SHP77 (cell line): ENCODE data around the gene BAG1.

Source experiments
- DNase-seq, 2 experiments: peaks; one replicate each; lab custom pipeline; 2025; lab: John Stamatoyannopoulos, UW

BAG1 gene

DNA sequence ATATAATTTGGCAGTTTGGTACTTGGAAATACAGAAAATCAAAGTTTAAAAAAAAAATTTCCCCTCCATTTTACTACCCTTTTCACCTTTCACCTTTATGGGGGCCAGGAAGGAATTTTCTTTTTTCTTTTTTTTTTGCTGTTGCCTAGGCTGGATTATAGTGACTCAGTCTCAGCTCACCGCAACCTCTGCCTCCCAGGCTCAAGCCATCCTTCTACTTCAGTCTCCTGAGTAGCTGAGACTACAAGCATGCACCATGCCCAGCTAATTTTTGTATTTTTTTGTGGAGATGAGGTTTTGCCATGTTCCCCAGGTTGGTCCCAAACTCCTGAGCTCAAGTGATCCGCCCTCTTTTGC, 9.4 kb upstream of the BAG1 start:
- no peak for DNase-seq

DNA sequence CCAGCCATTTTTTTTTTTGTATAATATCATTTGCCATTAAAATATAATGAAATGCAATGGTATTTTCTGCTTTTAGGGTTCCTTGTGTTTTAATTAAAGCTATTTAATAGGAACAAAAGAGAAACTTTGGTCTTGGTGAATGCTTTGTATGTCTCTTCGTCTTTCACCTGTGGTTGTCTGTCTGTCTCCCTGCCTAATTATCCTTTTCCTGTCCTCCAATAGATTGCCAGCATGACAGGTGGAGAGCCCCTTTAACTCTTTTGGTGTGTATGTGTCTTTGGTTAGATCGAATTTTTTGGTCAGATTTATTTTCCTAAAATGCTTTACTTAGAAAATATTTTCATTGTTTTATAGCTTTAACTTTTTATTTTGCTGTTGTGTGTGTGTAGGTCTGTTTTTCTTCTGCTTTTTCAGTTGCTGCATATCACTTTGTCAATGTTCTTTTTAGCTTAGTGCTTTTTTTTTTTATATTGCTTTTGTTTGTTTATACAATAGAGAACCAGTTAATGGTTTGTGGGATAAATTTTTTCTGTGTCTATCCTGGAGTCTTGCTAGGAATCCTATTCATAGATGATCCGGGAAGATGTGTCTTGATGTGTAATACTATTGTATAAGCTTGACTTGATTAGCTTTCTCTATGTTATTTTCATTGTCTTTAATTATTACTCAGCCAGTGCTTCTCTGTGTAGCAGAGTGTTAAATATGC, 8.9 kb upstream of the BAG1 start:
- no peak for DNase-seq

DNA sequence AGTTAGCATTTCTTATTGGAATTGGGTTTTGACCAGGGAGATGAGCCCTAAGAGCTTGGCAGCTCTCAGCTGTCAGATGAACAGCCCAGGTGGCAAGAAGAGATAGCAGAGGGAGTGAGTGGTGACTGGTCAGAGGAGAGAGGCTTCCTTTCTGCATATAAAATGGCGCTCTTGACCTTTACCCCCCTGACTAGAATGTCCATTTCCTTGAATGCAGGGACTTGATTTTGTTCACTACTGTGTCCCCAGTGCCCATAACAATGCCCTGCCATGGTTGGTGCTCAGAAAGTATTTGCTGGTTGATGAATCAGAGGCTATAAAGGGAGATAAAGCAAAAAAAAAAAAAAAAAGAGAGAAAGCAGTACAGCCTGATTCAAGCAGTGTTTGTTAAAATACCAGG, 7.6 kb upstream of the BAG1 start:
- no peak for DNase-seq

DNA sequence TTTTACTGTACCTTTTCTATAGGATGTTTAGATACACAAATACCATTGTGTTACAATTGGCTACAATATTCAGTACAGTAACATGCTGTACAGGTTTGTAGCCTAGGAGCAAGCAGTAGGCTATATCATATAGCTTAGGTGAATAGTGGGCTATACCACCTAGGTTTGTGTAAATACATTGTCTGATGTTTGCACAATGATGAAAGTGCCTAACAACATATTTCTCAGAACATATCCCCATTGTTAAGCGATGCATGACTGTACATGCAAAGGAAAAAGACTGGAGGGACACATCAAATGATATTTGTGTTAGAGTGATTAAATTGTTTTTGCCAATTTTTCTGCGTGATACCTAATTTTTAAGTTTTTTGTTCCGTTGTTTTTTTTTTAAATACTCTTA, 5.6 kb upstream of the BAG1 start:
- DNase-seq = no peak

DNA sequence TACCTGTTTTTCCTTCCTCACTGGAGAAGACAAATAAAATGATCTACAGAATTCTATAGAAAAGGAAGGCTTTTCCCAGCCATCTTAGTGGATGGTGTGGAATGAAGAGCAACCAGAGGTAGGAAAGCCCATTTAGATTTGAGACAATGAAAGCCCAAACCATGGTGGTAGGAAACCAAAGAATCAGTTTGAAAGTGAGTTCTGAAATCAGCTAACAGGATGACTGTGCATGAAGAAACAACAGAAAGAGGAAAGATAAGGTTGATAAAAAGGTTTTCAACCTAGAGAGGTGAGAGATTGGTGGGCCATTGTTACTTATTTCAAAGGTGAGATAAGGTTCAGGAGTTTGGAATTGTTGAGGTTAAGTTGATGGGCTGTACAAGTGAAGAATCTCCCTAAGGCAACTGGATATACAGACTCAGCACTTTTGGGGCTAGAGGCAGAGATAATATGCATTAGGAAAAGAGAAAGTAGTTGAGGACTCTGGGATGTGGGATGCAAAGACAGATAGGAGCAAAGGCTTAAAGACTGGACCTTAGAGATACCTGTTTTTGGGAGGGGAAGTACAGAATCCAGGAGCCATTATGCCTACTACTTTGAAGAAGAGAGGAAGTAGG, 2.8 kb upstream of the BAG1 start:
- no peak for DNase-seq

DNA sequence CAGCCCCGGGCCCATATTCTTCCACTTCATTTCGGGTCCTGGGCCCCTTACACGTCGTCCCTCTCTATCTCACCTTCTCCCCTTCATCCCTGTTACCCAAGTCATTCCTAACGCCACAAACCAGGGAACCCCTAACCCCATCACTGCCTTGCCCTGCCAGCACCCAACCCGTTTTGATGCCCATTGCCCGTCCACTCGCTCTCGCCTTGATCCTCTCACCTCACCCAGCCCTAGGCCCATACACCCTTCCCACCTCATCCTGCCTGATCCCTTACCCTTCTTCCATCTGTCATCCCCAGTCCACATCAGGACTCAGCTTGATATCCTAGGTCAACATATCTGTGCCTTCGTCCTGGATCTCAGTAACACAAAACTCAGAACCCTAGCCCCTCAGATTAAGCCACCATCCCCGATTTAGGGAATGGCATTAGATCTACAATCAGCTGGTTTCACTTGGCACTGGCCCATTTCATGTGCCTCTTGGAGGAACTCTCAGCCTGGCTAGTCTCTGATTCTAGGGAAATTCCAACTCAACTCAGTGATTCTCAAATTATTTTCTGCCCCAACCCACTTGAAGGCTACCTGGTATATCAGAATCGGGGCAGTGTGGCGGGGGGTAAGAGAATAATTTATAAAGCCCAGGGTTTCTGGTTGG, 830 bp upstream of the BAG1 start:
- DNase-seq = no peak

DNA sequence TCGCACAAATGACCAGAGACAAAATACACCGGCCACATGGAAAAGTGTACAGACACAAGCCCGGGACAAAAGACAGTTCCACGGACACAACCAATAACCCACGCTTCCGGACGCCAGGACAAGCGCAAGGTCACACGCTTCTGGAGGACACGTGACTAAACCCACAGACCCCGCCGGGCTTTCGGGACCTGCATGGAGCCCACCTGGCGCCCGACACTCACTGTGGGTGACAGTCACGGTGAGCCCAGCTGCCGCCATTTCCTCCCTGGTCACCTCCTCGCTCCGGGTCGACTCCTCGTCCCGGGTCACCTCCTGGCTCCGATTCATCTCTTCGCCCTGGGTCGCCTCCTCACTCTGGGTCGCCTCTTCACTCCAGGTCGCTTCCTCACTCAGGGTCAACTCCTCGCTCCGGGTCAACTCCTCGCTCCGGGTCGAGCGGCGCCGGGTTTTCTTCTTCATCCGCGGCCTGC, 470 bp downstream of the BAG1 start:
- DNase-seq = no peak

DNA sequence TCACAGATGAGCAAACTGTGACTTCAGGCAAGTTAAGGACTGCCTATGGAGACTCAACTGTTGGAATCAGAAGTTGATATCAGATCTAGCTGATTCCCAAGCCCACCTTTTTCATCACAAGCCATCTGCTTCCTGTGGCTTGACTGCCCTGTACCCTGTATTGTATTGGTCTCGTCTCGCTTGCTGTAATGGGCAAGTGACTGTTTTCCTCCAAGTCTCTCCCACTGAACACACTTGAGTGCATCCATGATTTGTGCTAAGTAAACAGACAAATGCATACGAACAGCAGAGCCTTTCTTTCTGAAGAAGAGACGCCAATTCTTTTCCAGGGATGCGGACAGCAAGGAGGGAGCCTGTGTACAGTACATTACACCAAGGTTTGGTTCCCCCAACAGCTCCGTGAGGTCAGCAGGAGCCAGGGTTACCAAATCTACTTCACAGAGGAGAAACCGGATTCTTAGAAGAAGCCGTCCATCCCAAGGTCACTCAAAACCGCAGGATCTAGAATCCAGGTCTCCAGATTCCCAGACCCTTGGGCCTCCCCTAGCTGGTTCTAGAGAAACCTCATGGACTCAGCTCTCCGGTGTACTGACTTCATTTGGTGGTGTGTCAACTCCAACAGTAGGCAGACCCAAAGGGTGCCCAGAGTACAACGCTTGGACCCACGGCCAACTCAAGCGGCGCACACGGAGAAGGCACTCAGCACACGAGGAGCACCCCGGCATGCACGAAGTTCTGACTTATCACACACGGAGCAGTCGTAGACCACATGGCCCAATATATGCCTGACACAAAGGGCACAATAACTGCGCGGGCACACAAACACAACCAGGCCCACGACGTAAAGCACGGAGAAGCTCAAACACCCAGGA, 1.1 kb downstream of the BAG1 start:
- DNase-seq = no peak

DNA sequence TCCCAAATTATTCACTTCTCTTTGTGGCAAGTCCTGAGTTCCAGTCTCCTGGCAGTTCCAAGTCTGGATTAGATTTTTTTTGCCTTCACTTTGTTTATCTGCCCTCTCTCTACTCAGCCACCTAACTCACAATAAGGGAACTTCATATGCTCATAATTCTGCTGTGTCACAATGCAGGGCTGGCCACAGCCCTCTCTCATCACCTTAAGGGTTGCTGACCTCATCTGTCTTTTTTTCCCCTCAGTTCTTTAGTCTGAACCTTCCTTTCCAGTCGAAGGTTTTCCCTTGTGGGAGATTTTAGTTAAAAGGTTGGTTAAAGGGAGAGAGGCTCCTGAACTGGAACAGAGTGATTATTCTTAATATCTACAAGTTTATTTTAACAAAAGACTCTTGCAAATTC, 4.1 kb downstream of the BAG1 start:
- no peak for DNase-seq

DNA sequence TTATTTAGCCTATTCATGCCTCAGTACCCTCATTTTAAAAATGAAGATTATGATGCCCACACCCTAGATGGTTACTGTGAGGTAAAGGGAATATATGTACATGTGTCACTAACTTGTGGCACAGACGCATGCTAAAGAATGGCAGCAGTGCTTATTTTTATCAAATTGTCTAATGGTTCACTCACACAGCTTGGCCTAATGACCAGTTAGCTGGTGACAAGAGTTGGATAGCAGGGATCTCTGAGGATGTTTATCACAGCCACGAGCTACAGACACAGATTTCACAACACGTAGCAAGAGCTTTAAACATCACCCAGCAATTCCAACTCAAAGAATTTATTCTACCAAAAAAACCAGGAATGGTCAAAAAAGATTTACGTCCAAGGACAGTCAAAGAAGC, 7.2 kb downstream of the BAG1 start:
- DNase-seq = no peak

DNA sequence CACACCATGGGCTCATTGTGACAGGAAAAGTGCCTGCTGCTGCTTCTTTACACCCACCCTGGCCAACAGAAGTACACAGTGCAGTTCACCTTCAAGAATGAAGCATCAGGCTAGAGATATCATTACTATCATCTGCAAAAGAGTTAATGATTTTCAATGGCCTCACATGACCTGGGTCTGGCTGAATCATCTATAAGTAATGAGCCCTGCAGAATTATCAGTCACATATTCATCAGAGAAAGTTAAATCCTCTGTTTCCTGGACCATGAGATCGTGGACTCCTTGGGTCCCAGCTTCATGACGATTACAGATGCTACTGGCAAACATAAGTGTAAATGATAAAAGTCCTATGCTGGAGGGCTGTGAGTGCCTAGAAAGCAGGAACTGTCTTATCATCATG, 8.3 kb downstream of the BAG1 start:
- DNase-seq = no peak

DNA sequence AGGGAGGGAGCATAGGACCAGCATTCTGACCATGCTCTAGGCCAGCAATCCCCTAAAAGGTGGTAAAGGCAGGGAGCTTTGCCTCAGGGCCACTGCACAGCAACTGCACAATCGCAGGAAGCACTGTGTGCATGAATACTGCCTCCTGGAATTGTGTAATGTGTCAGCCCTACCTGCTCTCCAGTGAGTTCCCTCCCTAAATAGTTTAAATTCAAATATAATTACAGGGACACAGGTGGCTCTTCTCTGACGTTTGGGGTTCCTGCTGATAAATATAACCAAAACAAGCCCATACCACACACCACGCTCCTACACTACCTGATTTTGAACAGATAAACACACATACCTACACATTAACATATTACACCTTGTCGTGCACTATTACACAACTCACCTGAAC, 9.0 kb downstream of the BAG1 start:
- DNase-seq = no peak

DNA sequence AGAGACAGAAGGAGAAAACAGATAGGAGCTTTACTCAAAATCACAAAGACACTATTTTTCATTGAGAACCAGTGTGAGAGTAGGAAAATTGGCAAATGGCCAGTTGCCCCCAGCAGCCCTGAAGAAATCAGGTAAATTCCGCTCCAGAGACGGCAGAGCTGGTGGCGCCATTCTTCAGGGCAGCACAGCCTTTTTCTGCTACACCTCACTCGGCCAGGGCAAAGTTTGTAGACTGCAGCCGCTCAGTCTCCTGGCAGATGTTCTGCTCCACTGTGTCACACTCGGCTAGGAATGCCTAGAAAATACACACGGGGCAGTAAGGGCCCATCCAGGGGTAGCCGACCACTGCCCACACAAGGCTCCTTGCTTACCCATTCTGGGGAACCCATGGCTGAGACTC, 9.5 kb downstream of the BAG1 start:
- no peak for DNase-seq

DNA sequence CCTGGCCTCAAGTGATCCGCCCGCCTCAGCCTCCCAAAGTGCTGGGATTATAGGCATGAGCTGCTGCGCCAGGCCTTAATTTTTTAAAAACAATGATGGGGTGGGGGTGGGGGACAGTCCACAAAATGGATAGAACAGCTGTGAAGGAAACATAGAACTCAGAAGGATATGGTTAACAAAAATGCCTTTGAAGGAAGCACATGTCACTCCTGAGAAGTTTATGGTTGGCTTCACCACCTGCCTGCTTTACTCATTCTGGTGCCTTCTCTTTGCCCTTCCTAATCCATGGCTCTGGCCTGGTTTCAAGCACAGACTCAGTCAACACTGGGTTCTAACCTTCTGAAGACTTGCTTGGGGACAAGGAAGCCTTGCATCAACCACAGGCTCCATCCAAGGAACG, 10.3 kb downstream of the BAG1 start:
- no peak for DNase-seq

DNA sequence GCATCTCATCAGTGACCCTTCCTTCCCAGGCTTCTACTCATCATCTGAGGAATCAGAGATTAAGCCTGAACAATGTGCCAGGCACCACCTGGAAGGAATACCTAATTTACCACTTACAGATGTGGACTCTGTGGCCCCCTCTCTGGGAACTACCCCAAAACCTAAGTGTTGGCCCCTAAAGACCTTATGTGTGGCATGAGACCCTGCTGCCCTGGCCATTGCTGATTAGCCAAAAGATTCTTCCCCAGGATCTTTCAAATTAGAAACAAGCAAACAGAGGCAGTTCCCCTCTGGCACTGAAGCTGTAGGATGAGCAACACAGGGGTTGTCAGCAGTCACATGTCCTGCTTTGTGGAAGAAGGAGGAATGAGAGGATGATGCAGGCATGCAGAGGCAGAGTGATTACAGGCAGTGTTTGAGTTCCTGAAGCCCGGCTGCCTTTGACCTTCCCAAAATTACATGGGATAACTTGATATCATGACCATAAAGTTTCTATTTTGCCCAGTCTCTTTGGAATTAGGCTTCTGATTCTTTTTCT, 14.0 kb downstream of the BAG1 start:
- DNase-seq = no peak

DNA sequence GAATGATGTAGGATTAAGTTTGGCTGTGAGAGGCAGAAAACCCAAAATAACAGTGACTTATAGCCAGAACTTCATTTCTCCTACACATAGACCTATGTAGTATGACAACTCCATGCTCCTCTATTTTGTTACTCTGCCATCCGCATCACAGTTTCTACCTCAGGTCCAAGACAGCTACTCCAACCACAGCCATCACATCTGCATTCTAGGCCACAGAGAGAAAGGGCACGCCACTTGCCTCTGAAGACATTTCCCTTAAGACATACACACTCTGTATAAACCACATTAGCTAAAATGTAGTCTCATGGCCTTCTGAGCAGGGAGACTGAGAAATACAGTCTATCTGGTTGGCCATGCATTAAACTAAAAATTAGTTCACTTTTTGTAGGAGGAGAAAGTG, 14.5 kb downstream of the BAG1 start:
- no peak for DNase-seq

DNA sequence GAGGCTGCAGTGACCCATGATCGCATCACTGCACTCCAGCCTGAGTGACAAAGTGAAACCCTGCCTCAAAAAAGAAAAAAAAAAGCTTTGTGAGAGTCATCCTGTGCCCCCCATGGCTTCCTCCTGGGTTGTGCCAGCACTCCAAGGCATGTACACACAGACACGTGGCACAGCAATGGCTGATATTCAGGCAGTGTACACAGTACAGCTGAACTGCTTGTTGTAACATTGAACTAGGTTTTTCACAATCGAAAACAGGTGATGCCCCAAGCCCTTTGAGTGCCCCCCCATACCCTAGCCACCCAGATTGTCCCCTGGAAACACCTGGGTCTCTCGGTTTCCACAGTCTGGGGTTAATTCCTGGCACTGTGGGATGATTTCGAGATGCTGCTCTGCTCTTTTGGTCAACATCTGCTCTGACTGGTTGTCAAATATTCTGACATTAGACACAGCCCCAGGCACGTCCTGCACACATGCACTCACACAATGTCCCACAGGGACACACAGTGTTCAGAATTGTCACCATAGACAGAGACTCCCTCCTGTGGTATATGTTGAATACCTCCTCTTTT, 15.3 kb downstream of the BAG1 start:
- DNase-seq = no peak

DNA sequence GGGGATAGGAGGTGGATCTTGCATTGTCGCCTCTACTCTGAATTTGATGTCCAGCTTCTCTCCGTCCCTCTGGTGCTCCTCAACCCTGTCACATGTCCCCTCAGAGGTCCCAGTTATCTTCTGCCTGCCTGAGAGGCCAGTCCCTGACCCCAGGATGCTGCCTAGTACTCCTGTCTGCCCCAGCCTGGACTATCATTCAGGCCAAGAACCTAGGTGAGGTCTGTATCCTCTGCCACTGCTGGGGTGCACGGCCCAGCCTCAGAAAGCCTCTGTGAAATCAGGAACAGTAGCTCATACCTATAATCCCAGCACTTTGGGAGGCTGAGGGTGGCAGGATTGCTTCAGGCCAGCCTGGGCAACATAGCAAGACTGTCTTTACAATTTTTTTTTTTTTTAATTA, 15.9 kb downstream of the BAG1 start:
- DNase-seq = no peak

DNA sequence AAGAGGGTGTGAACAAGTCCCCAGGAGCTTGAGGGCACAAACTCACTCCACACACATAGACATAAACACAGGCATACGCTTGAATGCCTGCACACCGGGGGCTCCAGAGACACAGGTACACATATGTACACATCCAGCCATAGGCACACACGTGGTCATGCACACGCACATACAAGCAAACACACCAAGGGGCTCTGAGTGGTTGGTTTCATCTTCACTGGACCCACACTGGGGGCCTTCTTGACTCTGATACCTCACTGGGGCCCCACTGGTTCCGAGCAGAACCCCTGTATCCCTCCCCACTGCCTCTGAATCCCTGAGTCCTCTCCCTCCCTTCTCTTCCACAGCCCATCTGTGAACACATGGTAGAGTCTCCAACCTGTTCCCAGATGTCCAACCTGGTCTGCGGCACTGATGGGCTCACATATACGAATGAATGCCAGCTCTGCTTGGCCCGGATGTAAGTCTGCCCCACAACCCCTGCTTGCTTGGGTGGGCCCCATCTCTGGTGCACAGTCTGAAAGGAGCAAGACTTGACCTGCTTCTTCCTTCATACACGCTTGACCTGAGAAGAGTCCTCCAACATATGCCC, 18.1 kb downstream of the BAG1 start:
- DNase-seq = no peak

DNA sequence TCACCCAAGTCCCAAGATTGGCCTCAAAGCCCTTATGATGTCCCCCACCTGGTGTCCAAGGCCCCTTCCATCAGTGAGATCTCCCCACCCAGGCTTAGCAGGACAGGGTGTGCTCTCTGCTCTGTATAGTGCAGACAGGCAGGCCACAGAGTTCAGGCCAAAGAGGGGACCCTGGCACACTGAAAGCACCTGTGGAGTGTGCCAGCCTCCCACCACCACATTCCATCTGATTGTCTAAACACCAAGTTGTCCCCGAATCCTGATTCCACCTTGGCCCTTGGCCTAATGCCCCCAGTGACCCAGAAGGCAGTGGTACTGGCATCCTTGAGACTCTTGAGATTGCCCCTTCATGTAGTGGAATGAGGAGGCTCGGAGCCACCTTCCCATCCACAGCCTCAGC, 19.2 kb downstream of the BAG1 start:
- no peak for DNase-seq

DNA sequence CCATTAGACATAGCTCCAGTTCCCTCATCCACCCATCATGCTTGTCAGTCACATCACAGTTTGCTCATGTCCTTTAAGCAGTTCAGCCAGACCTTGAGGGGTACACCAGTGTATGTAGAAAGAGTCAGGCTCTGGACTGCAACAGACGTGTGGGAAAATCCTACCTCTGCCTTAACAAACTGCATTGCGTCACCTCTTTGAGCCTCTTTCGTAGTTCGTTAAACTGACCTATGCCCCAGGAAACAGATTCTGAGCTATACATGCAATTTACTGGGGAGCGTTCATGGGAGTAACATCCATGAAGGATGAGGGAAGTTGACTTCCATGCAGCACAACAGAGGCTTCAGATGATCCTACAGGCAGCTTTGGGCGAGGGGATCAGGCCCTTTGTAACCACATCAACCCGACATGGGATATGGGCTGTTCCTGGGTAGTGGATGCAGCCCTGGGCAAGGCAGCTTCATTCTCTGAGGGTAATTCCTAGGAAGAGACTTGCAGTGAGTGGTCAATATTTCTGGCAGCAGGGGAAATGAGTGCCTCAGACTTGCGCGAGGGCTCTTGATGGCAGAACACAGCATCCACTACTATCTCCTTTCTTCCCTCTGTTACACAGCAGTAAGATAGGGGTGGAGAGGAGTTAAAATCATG, 20.2 kb downstream of the BAG1 start:
- no peak for DNase-seq
